Measurements from ENCODE around the gene SUSD5.

- TF ChIP-seq POLR2A (IDR thresholded peaks at IDR 0.05; ENCODE audit: low read depth) (no peak), CTCF (IDR thresholded peaks at IDR 0.05) (no peak)
These were observed 24.3 kb downstream of the SUSD5 start for GRCh38 chr3:33194303-33194702.
